Mesothelial cell of epicardium (in vitro differentiated cells): ENCODE results near the gene SLC5A6. TPM values are rescaled to one million over a fixed set of nuclear protein-coding genes. Genes with fewer than 3 reads are reported as not detected.

Source experiments
- DNase-seq, 2 experiments: peaks; one replicate each; pipeline ENCODE4 v3.0.0; 2021; ENCODE audit warnings: low spot score in 2 of 2; ENCODE audit not compliant: unreplicated experiment in 2 of 2
- H3K27ac Mint-ChIP-seq: 2 replicates; pipeline ENCODE4 v1.8.0; 2021; ENCODE audit warnings: mixed read lengths
- H3K27me3 Mint-ChIP-seq: 2 replicates; pipeline ENCODE4 v1.8.0; 2021; ENCODE audit warnings: low read depth, mixed read lengths
- H3K36me3 Mint-ChIP-seq: 2 replicates; pipeline ENCODE4 v1.8.0; 2021; ENCODE audit warnings: mixed read lengths
- H3K4me1 Mint-ChIP-seq: 2 replicates; pipeline ENCODE4 v1.8.0; 2021; ENCODE audit warnings: mixed read lengths
- H3K4me3 Mint-ChIP-seq: 2 replicates; pipeline ENCODE4 v1.8.0; 2021; ENCODE audit warnings: mild to moderate bottlenecking, moderate library complexity, mixed read lengths
- H3K9me3 Mint-ChIP-seq: 2 replicates; pipeline ENCODE4 v1.8.0; 2021; ENCODE audit warnings: mixed read lengths
- CTCF ChIP-seq: fragments of 200-600 bp; sonication (generic); IDR thresholded peaks from one replicate; pipeline ENCODE4 v1.5.0; 2021; ENCODE audit warnings: antibody characterized with exemption; ENCODE audit not compliant: unreplicated experiment
- total RNA-seq: library from RNA; stranded (reverse); gene quantifications from 3 replicates; pipeline ENCODE4 v1.2.1, GENCODE V29; 2021

SLC5A6 gene
- total RNA-seq, 1 donor from 2014 or later: 67.9 TPM

DNA sequence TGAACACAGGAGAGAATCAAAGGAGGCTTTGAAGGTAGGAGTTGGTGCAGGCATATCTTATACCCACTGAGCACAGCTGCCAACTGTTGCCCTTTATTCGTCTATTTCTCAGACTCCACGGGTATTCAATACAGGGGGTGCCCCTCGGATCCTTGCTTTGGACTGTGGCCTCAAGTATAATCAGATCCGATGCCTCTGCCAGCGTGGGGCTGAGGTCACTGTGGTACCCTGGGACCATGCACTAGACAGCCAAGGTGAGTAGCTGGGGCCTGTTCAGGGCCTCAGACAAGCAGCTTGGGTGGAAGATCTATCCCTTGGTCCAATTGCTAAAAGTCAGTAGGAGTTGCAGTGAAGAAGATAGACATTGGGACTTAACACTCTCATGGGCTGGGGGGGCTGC is 10.3 kb upstream of the SLC5A6 start:
- Mint-ChIP-seq H3K9me3 (no peaks in the 10 kb centered on the region), H3K27me3 (no peaks in the 10 kb centered on the region), H3K36me3 (peaks cover 43% of the 10 kb centered on the region), H3K27ac (no peak overlapping the region), H3K4me3 (no peak overlapping the region), H3K4me1 (peaks cover 13% of the 10 kb centered on the region)
- DNase-seq: no peak
- TF ChIP-seq CTCF: no peak

DNA sequence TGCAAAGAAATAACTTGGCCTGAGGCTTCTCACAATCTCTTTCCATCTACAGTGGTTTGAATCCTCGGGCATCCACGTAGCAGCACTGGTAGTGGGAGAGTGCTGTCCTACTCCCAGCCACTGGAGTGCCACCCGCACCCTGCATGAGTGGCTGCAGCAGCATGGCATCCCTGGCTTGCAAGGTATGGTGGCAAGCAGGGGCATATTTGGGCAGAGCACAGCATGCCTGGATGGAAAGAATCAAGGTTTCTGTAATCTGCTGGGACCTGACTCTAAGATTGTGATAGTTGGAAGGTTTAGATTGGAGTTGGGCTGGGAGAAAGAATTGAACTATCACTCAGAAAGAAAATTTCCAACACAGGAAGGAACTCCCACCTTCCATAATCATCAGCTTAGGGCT is 9.1 kb upstream of the SLC5A6 start:
- peaks cover 31% of the 10 kb centered on the region for H3K36me3 Mint-ChIP-seq
- no peaks in the 10 kb centered on the region for H3K9me3 Mint-ChIP-seq
- no peak overlapping the region for H3K27ac Mint-ChIP-seq
- no peak for DNase-seq
- H3K4me3 Mint-ChIP-seq: no peak overlapping the region
- peaks cover 23% of the 10 kb centered on the region for H3K4me1 Mint-ChIP-seq
- no peak for TF ChIP-seq CTCF
- no peaks in the 10 kb centered on the region for H3K27me3 Mint-ChIP-seq

GRCh38 chr2:27220091-27220490 is 8.0 kb upstream of the SLC5A6 start:
- Mint-ChIP-seq H3K9me3 (no peaks in the 10 kb centered on the region), H3K4me1 (peaks cover 23% of the 10 kb centered on the region), H3K36me3 (peaks cover 28% of the 10 kb centered on the region), H3K27ac (no peak overlapping the region), H3K4me3 (no peak overlapping the region), H3K27me3 (no peaks in the 10 kb centered on the region)
- DNase-seq: no peak
- no peak for TF ChIP-seq CTCF

- no peak for TF ChIP-seq CTCF
- no peak for DNase-seq
- peaks cover 19% of the 10 kb centered on the region for H3K36me3 Mint-ChIP-seq
Observed at GRCh38 chr2:27219091-27219490, 7.0 kb upstream of the SLC5A6 start.

DNA sequence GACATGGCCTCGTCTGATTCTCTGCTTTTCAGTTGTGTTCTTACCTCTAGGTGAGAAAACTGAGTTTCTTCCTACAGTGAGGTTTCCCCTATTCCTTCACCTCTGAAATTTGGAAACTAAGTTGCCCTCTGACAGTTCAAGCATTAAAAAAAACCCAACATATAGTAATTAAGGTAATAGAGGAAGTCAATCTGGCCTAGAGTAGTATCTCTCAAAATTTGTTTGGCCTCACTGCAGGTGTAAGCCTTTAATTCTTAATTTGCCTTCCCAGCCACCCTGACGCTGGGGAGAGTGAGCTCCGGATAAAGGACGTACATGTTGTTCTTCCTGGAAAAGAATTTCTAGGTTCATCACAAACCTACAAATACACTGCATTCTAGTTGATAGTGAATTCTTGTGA is 6.5 kb upstream of the SLC5A6 start:
- Mint-ChIP-seq H3K36me3 (peaks cover 19% of the 10 kb centered on the region), H3K4me1 (peaks cover 24% of the 10 kb centered on the region), H3K27ac (peak overlapping the region; percentile 28), H3K27me3 (no peaks in the 10 kb centered on the region), H3K4me3 (peak overlapping the region; percentile 38), H3K9me3 (no peaks in the 10 kb centered on the region)
- DNase-seq: no peak
- no peak for TF ChIP-seq CTCF

More at GRCh38 chr2:27219091-27219490, 7.0 kb upstream of the SLC5A6 start:
- Mint-ChIP-seq H3K27ac (no peak overlapping the region), H3K9me3 (no peaks in the 10 kb centered on the region), H3K4me1 (peaks cover 23% of the 10 kb centered on the region), H3K27me3 (no peaks in the 10 kb centered on the region), H3K4me3 (no peak overlapping the region)
